ENCODE results near the gene NELL2. TPM values are rescaled to one million over a fixed set of nuclear protein-coding genes. Genes with fewer than 3 reads are reported as not detected.

Gene NELL2
- total RNA-seq, 1 experiment from 2014 or later = 32.7 TPM

DNA sequence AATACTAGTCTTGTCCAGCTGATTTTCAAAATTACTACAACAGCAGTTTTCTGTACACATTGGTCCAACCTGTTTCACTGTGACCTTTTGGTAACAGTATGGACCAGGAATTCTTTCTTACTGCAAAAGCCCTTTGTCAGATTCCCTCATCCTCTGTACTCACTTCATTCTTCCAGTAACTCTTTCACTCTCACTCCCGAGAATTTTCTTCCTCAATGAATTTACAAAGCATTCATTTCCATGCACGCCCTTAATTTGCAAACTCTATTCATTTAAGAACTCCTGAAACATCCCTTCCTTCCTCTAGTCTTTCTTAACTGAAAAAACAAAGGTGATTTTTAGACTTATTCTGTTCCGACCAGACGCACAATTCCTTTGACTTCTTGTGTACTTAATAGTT lies 238.2 kb downstream of the NELL2 start:
- Histone ChIP-seq H3K23ac (ENCODE audit: insufficient read length, low read depth, low read length) (no peak overlapping the region), H3K9ac (ENCODE audit: extremely low read depth, insufficient read length, low read length) (no peak overlapping the region), H3K56ac (ENCODE audit: insufficient read length, low read depth, low read length) (no peak overlapping the region), H3K14ac (ENCODE audit: insufficient read depth, low read length) (no peak overlapping the region), H3K18ac (ENCODE audit: insufficient read length, low read depth, low read length) (no peak overlapping the region), H2BK20ac (ENCODE audit: low read depth, low read length, poor library complexity, severe bottlenecking) (no peak overlapping the region), H3K27me3 (ENCODE audit: insufficient read depth, low read length) (no peaks in the 10 kb centered on the region), H2BK5ac (ENCODE audit: insufficient read length, low read length) (no peak overlapping the region), H2BK15ac (ENCODE audit: low read depth, low read length) (no peak overlapping the region), H3K9me3 (ENCODE audit: control insufficient read depth, low read depth, low read length) (no peaks in the 10 kb centered on the region), H3K79me2 (ENCODE audit: insufficient read depth, low read length) (no peaks in the 10 kb centered on the region), H3K79me1 (ENCODE audit: insufficient read depth, low read depth, low read length, poor library complexity, severe bottlenecking) (no peaks in the 10 kb centered on the region), H4K20me1 (ENCODE audit: control insufficient read depth, insufficient read depth, insufficient read length) (no peaks in the 10 kb centered on the region), H4K8ac (replicated peaks; ENCODE audit: insufficient read length, low read depth, low read length) (no peak overlapping the region), H3K23me2 (ENCODE audit: insufficient read length, low read depth, low read length, poor library complexity, severe bottlenecking) (no peaks in the 10 kb centered on the region), H2BK120ac (ENCODE audit: low read depth, low read length, poor library complexity, severe bottlenecking) (no peak overlapping the region), H2BK12ac (ENCODE audit: insufficient read length, low read depth, low read length) (no peak overlapping the region), H3T11ph (ENCODE audit: low read length) (no peak overlapping the region), H4K5ac (ENCODE audit: insufficient read length, low read depth, low read length) (no peak overlapping the region), H3K4me2 (ENCODE audit: insufficient read depth, insufficient read length, low read length) (no peak overlapping the region), H3K27ac (ENCODE audit: insufficient read length, low read depth, low read length) (no peak overlapping the region), H3K4me1 (ENCODE audit: insufficient read depth, low read length) (no peaks in the 10 kb centered on the region; the same call in 1 of the 2 replicates), H3K4ac (ENCODE audit: low read depth, low read length) (no peak overlapping the region), H2AFZ (ENCODE audit: low read length) (no peak overlapping the region), H4K91ac (ENCODE audit: insufficient read length, low read depth, low read length) (no peak overlapping the region), H2AK5ac (ENCODE audit: insufficient read length, low read length) (no peak overlapping the region)
- no peaks in the 10 kb centered on the region for H3K36me3 Mint-ChIP-seq (ENCODE audit: insufficient read depth in 1 of 3, low read depth in 3 of 3)
- H3K27ac Mint-ChIP-seq = no peak overlapping the region
- no CpG with 5 or more reads among the region's 4 CpGs for WGBS (ENCODE audit: extremely low coverage, insufficient read length, low lambda C conversion rate)
- TF ChIP-seq, protein P1, sequence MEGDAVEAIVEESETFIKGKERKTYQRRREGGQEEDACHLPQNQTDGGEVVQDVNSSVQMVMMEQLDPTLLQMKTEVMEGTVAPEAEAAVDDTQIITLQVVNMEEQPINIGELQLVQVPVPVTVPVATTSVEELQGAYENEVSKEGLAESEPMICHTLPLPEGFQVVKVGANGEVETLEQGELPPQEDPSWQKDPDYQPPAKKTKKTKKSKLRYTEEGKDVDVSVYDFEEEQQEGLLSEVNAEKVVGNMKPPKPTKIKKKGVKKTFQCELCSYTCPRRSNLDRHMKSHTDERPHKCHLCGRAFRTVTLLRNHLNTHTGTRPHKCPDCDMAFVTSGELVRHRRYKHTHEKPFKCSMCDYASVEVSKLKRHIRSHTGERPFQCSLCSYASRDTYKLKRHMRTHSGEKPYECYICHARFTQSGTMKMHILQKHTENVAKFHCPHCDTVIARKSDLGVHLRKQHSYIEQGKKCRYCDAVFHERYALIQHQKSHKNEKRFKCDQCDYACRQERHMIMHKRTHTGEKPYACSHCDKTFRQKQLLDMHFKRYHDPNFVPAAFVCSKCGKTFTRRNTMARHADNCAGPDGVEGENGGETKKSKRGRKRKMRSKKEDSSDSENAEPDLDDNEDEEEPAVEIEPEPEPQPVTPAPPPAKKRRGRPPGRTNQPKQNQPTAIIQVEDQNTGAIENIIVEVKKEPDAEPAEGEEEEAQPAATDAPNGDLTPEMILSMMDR (conservative IDR thresholded peaks at IDR 0.05) = no peak
- H3K4me1 Mint-ChIP-seq = peaks cover 7% of the 10 kb centered on the region in 2 experiments
- no peak for DNase-seq
- no peak overlapping the region for H3K4me3 Mint-ChIP-seq
- H3K27me3 Mint-ChIP-seq (ENCODE audit: low read depth) = no peaks in the 10 kb centered on the region
- H3K9me3 Mint-ChIP-seq = no peaks in the 10 kb centered on the region

Measured in H9 (cell line).